SJCRH30 (cell line): Measurements from ENCODE around the gene KIDINS220. TPM values are rescaled to one million over a fixed set of nuclear protein-coding genes. Genes with fewer than 3 reads are reported as not detected.

ENCODE experiments used
- DNase-seq, 2 experiments: peaks; one replicate each; pipeline ENCODE4 v3.0.0-alpha.2; 2015 to 2020
- H3K27ac ChIP-seq: fragments of 250-450 bp; sonication (Bioruptor Pico); 2 replicates; pipeline ENCODE4 v1.5.1; 2020; ENCODE audit warnings: mild to moderate bottlenecking, moderate library complexity
- H3K27me3 ChIP-seq: fragments of 250-450 bp; sonication (Bioruptor Pico); 2 replicates; pipeline ENCODE4 v1.5.1; 2020; ENCODE audit warnings: mild to moderate bottlenecking, moderate library complexity
- H3K36me3 ChIP-seq: fragments of 250-450 bp; sonication (Bioruptor Pico); 2 replicates; pipeline ENCODE4 v1.5.1; 2020; ENCODE audit warnings: mild to moderate bottlenecking, moderate library complexity
- H3K4me1 ChIP-seq: fragments of 250-450 bp; sonication (Bioruptor Pico); 2 replicates; pipeline ENCODE4 v1.5.1; 2020; ENCODE audit warnings: mild to moderate bottlenecking, moderate library complexity
- H3K4me3 ChIP-seq: fragments of 250-450 bp; sonication (Bioruptor Pico); 2 replicates; pipeline ENCODE4 v1.5.1; 2020; ENCODE audit warnings: mild to moderate bottlenecking, moderate library complexity
- H3K9me3 ChIP-seq: fragments of 250-450 bp; sonication (Bioruptor Pico); replicated peaks from 2 replicates; pipeline ENCODE4 v1.5.1; 2020; ENCODE audit warnings: mild to moderate bottlenecking, moderate library complexity
- total RNA-seq: library from RNA; depleted of rRNA; stranded (reverse); fragments of >200 nt; shearing (Covaris generic); gene quantifications from 2 replicates; pipeline ENCODE4 v1.2.3, GENCODE V29; 2014

Gene KIDINS220
- total RNA-seq, 1 experiment from 2014 or later, result 53.4 TPM

- Histone ChIP-seq H3K4me1 (no peaks in the 10 kb centered on the region), H3K27ac (no peak overlapping the region), H3K36me3 (no peaks in the 10 kb centered on the region), H3K9me3 (no peaks in the 10 kb centered on the region), H3K4me3 (no peak overlapping the region), H3K27me3 (no peaks in the 10 kb centered on the region)
- DNase-seq, result no peak
Measured at GRCh38 chr2:8861797-8862196, 24.4 kb upstream of the KIDINS220 start.

GRCh38 chr2:8860239-8860638, 22.8 kb upstream of the KIDINS220 start:
- Histone ChIP-seq H3K9me3 (no peaks in the 10 kb centered on the region), H3K4me3 (no peak overlapping the region), H3K27ac (no peak overlapping the region), H3K36me3 (no peaks in the 10 kb centered on the region), H3K4me1 (no peaks in the 10 kb centered on the region), H3K27me3 (no peaks in the 10 kb centered on the region)
- no peak for DNase-seq

DNA sequence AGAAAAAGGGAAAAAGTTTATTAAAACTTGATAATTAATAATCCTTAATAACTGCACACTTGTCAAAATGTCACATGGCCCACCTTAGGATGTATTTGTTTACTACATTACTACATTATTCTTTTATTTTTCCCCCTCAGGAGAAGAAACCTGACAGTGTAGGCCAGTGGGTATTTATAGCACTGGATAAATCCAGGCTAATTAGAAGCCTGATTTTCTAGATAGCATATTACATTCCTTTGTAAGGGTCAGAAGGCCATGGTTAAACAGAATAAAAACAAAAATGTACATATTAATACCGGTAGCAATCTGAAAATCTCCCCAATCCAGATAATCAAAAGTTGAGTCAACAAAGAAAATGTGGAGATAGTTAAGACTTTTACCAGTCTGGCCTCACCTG, 21.5 kb upstream of the KIDINS220 start:
- Histone ChIP-seq H3K9me3 (no peaks in the 10 kb centered on the region), H3K4me1 (no peaks in the 10 kb centered on the region), H3K27me3 (no peaks in the 10 kb centered on the region), H3K27ac (no peak overlapping the region), H3K4me3 (no peak overlapping the region), H3K36me3 (no peaks in the 10 kb centered on the region)
- no peak for DNase-seq

DNA sequence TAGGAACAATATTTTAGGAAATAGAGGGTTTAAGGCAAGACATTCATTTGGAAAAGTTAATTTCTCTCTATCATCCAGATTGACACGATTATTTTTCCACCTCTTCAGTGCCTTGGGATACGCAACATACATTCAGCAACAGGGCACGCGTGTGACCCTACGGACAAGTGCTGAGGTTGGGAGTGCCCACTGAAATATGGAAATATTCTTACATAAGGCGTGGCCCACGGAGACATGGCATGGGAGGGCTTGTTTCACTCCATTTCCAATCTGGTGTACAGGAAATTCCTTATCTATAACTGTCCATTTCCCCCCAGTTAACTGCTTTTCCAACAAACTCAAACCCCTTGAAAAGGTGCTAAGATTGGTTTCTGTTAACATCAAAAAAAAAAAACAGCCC, 20.9 kb upstream of the KIDINS220 start:
- Histone ChIP-seq H3K4me3 (no peak overlapping the region), H3K4me1 (no peaks in the 10 kb centered on the region), H3K27me3 (no peaks in the 10 kb centered on the region), H3K9me3 (no peaks in the 10 kb centered on the region), H3K36me3 (no peaks in the 10 kb centered on the region), H3K27ac (no peak overlapping the region)
- DNase-seq, result no peak

- DNase-seq, result no peak
- Histone ChIP-seq H3K4me3 (no peak overlapping the region), H3K27ac (no peak overlapping the region), H3K36me3 (no peaks in the 10 kb centered on the region), H3K9me3 (no peaks in the 10 kb centered on the region), H3K27me3 (no peaks in the 10 kb centered on the region), H3K4me1 (no peaks in the 10 kb centered on the region)
Measured at GRCh38 chr2:8857709-8858108, 20.3 kb upstream of the KIDINS220 start.

DNA sequence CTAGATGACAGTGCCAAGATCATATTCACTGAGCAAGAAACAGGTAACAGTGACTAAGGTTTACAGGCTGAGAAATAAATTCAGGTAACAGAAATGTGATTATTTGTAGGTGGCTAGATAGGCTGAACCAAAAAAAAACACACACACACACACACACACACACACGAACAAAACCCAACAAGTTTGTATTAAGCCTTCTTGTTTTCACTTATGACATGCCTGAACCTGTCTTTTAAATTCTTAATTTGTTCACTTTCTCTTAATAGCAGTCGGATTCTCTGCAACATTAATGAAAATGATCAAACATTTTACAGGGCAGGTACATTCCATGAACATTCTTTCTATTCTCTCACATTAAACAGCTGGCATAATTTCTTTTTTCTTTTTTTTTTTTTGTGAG, 18.8 kb upstream of the KIDINS220 start:
- no peak overlapping the region for H3K4me3 ChIP-seq
- no peaks in the 10 kb centered on the region for H3K4me1 ChIP-seq
- H3K27me3 ChIP-seq, result no peaks in the 10 kb centered on the region
- H3K36me3 ChIP-seq, result no peaks in the 10 kb centered on the region
- no peak overlapping the region for H3K27ac ChIP-seq
- H3K9me3 ChIP-seq, result no peaks in the 10 kb centered on the region
- DNase-seq, result no peak

GRCh38 chr2:8855010-8855409, 17.6 kb upstream of the KIDINS220 start:
- H3K4me1 ChIP-seq, result no peaks in the 10 kb centered on the region
- no peaks in the 10 kb centered on the region for H3K36me3 ChIP-seq
- no peaks in the 10 kb centered on the region for H3K9me3 ChIP-seq
- no peaks in the 10 kb centered on the region for H3K27me3 ChIP-seq
- no peak overlapping the region for H3K27ac ChIP-seq
- H3K4me3 ChIP-seq, result no peak overlapping the region
- DNase-seq, result no peak

DNA sequence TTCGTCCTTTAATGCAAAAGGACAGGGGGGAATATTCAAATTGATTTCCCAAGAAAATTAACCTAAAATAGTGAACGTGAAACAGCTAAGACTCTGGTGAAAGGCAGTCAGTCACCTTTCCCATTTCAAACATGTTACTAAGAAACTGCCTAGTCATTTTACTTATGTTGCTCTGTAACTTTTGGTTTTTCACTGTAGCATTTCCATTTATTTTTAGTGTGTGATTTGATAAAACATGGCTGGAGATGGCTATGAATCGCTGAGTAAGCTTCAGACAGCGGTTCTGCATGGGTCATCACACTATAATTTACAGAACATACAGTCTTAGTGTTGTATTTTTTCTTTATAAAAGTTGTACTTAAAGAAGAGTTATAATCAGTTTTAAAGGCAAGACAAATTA, 16.0 kb upstream of the KIDINS220 start:
- no peak overlapping the region for H3K27ac ChIP-seq
- H3K27me3 ChIP-seq, result no peaks in the 10 kb centered on the region
- no peaks in the 10 kb centered on the region; the same call in 1 of the 2 replicates for H3K4me1 ChIP-seq
- no peaks in the 10 kb centered on the region for H3K36me3 ChIP-seq
- H3K4me3 ChIP-seq, result no peak overlapping the region
- DNase-seq, result no peak
- no peaks in the 10 kb centered on the region for H3K9me3 ChIP-seq

GRCh38 chr2:8851811-8852560, 14.6 kb upstream of the KIDINS220 start:
- Histone ChIP-seq H3K9me3 (no peaks in the 10 kb centered on the region), H3K27me3 (no peaks in the 10 kb centered on the region), H3K27ac (no peak overlapping the region), H3K36me3 (no peaks in the 10 kb centered on the region), H3K4me3 (no peak overlapping the region), H3K4me1 (no peaks in the 10 kb centered on the region; the same call in 1 of the 2 replicates)
- no peak for DNase-seq

GRCh38 chr2:8850845-8851487, 13.6 kb upstream of the KIDINS220 start:
- H3K27me3 ChIP-seq, result no peaks in the 10 kb centered on the region
- H3K27ac ChIP-seq, result no peak overlapping the region
- no peak overlapping the region for H3K4me3 ChIP-seq
- no peaks in the 10 kb centered on the region for H3K36me3 ChIP-seq
- no peaks in the 10 kb centered on the region for H3K9me3 ChIP-seq
- no peak for DNase-seq
- H3K4me1 ChIP-seq, result no peaks in the 10 kb centered on the region; the same call in 1 of the 2 replicates

- peak; percentile 10 to 12 for DNase-seq
- Histone ChIP-seq H3K36me3 (no peaks in the 10 kb centered on the region), H3K27ac (no peak overlapping the region), H3K4me3 (no peak overlapping the region), H3K9me3 (no peaks in the 10 kb centered on the region), H3K4me1 (no peaks in the 10 kb centered on the region; the same call in 1 of the 2 replicates), H3K27me3 (no peaks in the 10 kb centered on the region)
Measured at GRCh38 chr2:8849327-8849726, 11.9 kb upstream of the KIDINS220 start.

GRCh38 chr2:8848328-8849100, 11.1 kb upstream of the KIDINS220 start:
- Histone ChIP-seq H3K27ac (no peak overlapping the region), H3K4me3 (no peak overlapping the region), H3K36me3 (no peaks in the 10 kb centered on the region), H3K9me3 (no peaks in the 10 kb centered on the region), H3K27me3 (no peaks in the 10 kb centered on the region), H3K4me1 (no peaks in the 10 kb centered on the region; the same call in 1 of the 2 replicates)
- DNase-seq, result no peak

GRCh38 chr2:8847400-8847799, 10.0 kb upstream of the KIDINS220 start:
- no peak overlapping the region for H3K4me3 ChIP-seq
- H3K27me3 ChIP-seq, result no peaks in the 10 kb centered on the region
- DNase-seq, result no peak
- no peaks in the 10 kb centered on the region; the same call in 1 of the 2 replicates for H3K4me1 ChIP-seq
- H3K27ac ChIP-seq, result no peak overlapping the region
- H3K36me3 ChIP-seq, result no peaks in the 10 kb centered on the region
- no peaks in the 10 kb centered on the region for H3K9me3 ChIP-seq

GRCh38 chr2:8841932-8842331, 4.5 kb upstream of the KIDINS220 start:
- Histone ChIP-seq H3K36me3 (no peaks in the 10 kb centered on the region), H3K4me1 (0 out of 2 replicates have a peak, but pooled peaks cover 3% of the 10 kb centered on the region), H3K27ac (no peak overlapping the region), H3K27me3 (no peaks in the 10 kb centered on the region), H3K9me3 (no peaks in the 10 kb centered on the region), H3K4me3 (no peak overlapping the region)
- no peak for DNase-seq

DNA sequence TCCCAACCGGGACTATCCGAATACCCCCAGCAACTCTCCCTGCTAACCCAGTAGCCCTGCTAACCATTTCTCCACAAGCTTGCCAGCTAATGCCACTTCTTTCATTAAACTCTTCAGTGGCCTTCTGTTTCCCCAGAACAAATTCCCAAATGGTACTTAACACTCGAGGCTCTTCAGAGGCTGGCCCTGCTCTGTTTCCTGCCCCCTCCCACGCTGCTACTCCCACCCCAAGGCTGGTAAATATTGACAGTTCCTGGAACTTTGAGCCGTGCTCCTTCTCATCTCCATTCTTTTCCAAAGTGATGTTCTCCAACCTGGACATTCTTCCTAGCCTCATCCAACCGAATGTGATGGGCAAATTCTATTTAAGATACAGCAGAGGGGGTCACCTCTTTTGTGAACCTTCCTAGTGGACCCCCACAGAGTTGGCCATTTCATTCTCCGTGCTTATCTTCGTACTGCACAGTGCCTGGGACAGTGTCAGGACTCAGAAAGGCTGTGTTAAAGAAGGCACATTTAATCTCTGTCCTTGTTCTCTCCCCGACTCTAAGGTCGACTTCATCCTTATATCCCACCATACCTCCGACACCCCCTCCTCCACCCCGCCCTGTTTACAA, 3.2 kb upstream of the KIDINS220 start:
- Histone ChIP-seq H3K27ac (no peak overlapping the region), H3K4me1 (0 out of 2 replicates have a peak, but pooled peaks cover 3% of the 10 kb centered on the region), H3K36me3 (no peaks in the 10 kb centered on the region), H3K4me3 (no peak overlapping the region), H3K27me3 (no peaks in the 10 kb centered on the region), H3K9me3 (no peaks in the 10 kb centered on the region)
- DNase-seq, result no peak
